GM10266 (cell line): ENCODE data around the gene PHF19.

Experiments
- DNase-seq: peaks from one replicate; pipeline ENCODE4 v3.0.0; 2012; ENCODE audit errors: extremely low spot score
- CTCF ChIP-seq: IDR thresholded peaks from 2 replicates; pipeline ENCODE4 v1.5.1; 2012; ENCODE audit warnings: mild to moderate bottlenecking, low read depth; ENCODE audit not compliant: control insufficient read depth, insufficient read depth; ENCODE audit errors: missing control alignments

PHF19 gene

DNA sequence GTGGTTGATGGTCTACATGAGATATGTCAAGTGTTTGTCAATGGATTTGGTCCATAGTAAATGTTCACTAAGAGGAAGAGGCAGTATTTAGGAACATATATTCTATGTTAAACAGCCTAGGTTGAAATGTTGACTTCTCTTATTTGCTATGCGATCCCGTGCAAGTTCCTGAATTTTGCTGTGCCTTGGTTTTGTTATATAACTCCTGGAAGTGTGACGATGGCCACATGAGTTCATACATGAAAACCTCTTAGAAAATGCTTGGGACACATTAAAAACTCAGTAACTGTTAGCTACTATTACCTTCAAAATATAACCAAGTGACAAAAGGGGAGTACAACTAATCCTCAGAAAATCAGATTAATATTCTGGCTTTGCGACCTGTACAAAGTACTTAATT, 61.9 kb downstream of the PHF19 start:
- DNase-seq = no peak
- TF ChIP-seq CTCF = no peak

- TF ChIP-seq CTCF = no peak
- no peak for DNase-seq
Observed at GRCh38 chr9:120808931-120809330, 68.1 kb downstream of the PHF19 start.

GRCh38 chr9:120807607-120808379, 69.2 kb downstream of the PHF19 start:
- DNase-seq = no peak
- no peak for TF ChIP-seq CTCF
